ENCODE data around the gene PRPF6. TPM values are rescaled to one million over a fixed set of nuclear protein-coding genes. Genes with fewer than 3 reads are reported as not detected.

PRPF6 gene
- total and polyA plus RNA-seq, 2 of the 13 experiments (the other 11 are each of a cell fraction or from before 2014, with no cell fraction given), result 63.7 to 101 TPM

GRCh38 chr20:64024141-64024990, 43.4 kb downstream of the PRPF6 start (continued):
- TF ChIP-seq, protein P1, sequence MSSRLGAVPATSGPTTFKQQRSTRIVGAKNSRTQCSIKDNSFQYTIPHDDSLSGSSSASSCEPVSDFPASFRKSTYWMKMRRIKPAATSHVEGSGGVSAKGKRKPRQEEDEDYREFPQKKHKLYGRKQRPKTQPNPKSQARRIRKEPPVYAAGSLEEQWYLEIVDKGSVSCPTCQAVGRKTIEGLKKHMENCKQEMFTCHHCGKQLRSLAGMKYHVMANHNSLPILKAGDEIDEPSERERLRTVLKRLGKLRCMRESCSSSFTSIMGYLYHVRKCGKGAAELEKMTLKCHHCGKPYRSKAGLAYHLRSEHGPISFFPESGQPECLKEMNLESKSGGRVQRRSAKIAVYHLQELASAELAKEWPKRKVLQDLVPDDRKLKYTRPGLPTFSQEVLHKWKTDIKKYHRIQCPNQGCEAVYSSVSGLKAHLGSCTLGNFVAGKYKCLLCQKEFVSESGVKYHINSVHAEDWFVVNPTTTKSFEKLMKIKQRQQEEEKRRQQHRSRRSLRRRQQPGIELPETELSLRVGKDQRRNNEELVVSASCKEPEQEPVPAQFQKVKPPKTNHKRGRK (CRISPR knock-in tag; IDR thresholded peaks at IDR 0.05), result no peak
- TF ChIP-seq ZFX (CRISPR knock-in tag; IDR thresholded peaks at IDR 0.05; ENCODE audit: low read depth), result peak; percentile 90
- peak; percentile 87 for TF ChIP-seq ISL2 (CRISPR knock-in tag; IDR thresholded peaks at IDR 0.05)
- peak; percentile 78; the same call in 1 of the 2 replicates for TF ChIP-seq ZNF747 (CRISPR knock-in tag; IDR thresholded peaks at IDR 0.05; ENCODE audit: borderline replicate concordance)
- TF ChIP-seq SOX6 (IDR thresholded peaks at IDR 0.05), result no peak
- peak; percentile 98 for TF ChIP-seq SOX6 (CRISPR knock-in tag; IDR thresholded peaks at IDR 0.05)
- TF ChIP-seq ATF3 (CRISPR knock-in tag; IDR thresholded peaks at IDR 0.05), result peak; percentile 31; the same call in 1 of the 2 replicates
- TF ChIP-seq, protein P2, sequence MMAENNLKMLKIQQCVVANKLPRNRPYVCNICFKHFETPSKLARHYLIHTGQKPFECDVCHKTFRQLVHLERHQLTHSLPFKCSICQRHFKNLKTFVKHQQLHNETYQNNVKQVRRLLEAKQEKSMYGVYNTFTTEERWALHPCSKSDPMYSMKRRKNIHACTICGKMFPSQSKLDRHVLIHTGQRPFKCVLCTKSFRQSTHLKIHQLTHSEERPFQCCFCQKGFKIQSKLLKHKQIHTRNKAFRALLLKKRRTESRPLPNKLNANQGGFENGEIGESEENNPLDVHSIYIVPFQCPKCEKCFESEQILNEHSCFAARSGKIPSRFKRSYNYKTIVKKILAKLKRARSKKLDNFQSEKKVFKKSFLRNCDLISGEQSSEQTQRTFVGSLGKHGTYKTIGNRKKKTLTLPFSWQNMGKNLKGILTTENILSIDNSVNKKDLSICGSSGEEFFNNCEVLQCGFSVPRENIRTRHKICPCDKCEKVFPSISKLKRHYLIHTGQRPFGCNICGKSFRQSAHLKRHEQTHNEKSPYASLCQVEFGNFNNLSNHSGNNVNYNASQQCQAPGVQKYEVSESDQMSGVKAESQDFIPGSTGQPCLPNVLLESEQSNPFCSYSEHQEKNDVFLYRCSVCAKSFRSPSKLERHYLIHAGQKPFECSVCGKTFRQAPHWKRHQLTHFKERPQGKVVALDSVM (CRISPR knock-in tag; IDR thresholded peaks at IDR 0.05), result no peak
- peak; percentile 4; the same call in 1 of the 2 replicates for TF ChIP-seq ZNF343 (CRISPR knock-in tag; IDR thresholded peaks at IDR 0.05)
- peak; percentile 46 for TF ChIP-seq HNRNPLL (IDR thresholded peaks at IDR 0.05; ENCODE audit: low read depth, low read length, poor library complexity, severe bottlenecking)
- TF ChIP-seq THAP11 (CRISPR knock-in tag; IDR thresholded peaks at IDR 0.05), result peak; percentile 73; the same call in 1 of the 2 replicates
- peak; percentile 66; the same call in 1 of the 2 replicates for TF ChIP-seq ETV6 (CRISPR knock-in tag; conservative IDR thresholded peaks at IDR 0.05)
- TF ChIP-seq ZNF34 (CRISPR knock-in tag; IDR thresholded peaks at IDR 0.05; ENCODE audit: borderline replicate concordance), result 0 out of 2 replicates have a peak, but pooled peaks have one; percentile 41
- TF ChIP-seq ZNF883 (CRISPR knock-in tag; IDR thresholded peaks at IDR 0.05; ENCODE audit: not compliant biosample characterization), result peak; percentile 94
- TF ChIP-seq SP5 (CRISPR knock-in tag; IDR thresholded peaks at IDR 0.05; ENCODE audit: borderline replicate concordance, low read depth), result peak; percentile 35
- TF ChIP-seq FOSL1 (CRISPR knock-in tag; IDR thresholded peaks at IDR 0.05; ENCODE audit: borderline replicate concordance), result no peak
- TF ChIP-seq ZNF766 (CRISPR knock-in tag; IDR thresholded peaks at IDR 0.05; ENCODE audit: borderline replicate concordance), result no peak
- peak; percentile 82; the same call in 1 of the 2 replicates for TF ChIP-seq ARHGAP35 (CRISPR knock-in tag; IDR thresholded peaks at IDR 0.05; ENCODE audit: borderline replicate concordance)
- no peak; the same call in 1 of the 2 replicates for TF ChIP-seq SMAD3 (CRISPR knock-in tag; IDR thresholded peaks at IDR 0.05)
- peak; percentile 32; the same call in 1 of the 2 replicates for TF ChIP-seq ZNF777 (CRISPR knock-in tag; IDR thresholded peaks at IDR 0.05)
- TF ChIP-seq, protein P3, sequence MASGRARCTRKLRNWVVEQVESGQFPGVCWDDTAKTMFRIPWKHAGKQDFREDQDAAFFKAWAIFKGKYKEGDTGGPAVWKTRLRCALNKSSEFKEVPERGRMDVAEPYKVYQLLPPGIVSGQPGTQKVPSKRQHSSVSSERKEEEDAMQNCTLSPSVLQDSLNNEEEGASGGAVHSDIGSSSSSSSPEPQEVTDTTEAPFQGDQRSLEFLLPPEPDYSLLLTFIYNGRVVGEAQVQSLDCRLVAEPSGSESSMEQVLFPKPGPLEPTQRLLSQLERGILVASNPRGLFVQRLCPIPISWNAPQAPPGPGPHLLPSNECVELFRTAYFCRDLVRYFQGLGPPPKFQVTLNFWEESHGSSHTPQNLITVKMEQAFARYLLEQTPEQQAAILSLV (CRISPR knock-in tag; IDR thresholded peaks at IDR 0.05; ENCODE audit: borderline replicate concordance), result peak; percentile 75; the same call in 1 of the 2 replicates
- TF ChIP-seq, protein P4, sequence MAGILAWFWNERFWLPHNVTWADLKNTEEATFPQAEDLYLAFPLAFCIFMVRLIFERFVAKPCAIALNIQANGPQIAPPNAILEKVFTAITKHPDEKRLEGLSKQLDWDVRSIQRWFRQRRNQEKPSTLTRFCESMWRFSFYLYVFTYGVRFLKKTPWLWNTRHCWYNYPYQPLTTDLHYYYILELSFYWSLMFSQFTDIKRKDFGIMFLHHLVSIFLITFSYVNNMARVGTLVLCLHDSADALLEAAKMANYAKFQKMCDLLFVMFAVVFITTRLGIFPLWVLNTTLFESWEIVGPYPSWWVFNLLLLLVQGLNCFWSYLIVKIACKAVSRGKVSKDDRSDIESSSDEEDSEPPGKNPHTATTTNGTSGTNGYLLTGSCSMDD (CRISPR knock-in tag; IDR thresholded peaks at IDR 0.05), result no peak
- peak; percentile 80 for TF ChIP-seq TAF15 (IDR thresholded peaks at IDR 0.05; ENCODE audit: low read depth, low read length, poor library complexity, severe bottlenecking)

Data from HepG2 (cell line).